Islet precursor cell (in vitro differentiated cells): ENCODE measurements around the gene LCAT.
"Not testable (repeated sequence)": the region's sequence is repeated elsewhere in the genome, so short reads cannot be mapped to it uniquely, and the experiment has no call there.

ENCODE experiments used
- DNase-seq: peaks from one replicate; pipeline ENCODE4 v3.0.0-alpha.2; 2018

Gene LCAT, protein sequence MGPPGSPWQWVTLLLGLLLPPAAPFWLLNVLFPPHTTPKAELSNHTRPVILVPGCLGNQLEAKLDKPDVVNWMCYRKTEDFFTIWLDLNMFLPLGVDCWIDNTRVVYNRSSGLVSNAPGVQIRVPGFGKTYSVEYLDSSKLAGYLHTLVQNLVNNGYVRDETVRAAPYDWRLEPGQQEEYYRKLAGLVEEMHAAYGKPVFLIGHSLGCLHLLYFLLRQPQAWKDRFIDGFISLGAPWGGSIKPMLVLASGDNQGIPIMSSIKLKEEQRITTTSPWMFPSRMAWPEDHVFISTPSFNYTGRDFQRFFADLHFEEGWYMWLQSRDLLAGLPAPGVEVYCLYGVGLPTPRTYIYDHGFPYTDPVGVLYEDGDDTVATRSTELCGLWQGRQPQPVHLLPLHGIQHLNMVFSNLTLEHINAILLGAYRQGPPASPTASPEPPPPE

DNA sequence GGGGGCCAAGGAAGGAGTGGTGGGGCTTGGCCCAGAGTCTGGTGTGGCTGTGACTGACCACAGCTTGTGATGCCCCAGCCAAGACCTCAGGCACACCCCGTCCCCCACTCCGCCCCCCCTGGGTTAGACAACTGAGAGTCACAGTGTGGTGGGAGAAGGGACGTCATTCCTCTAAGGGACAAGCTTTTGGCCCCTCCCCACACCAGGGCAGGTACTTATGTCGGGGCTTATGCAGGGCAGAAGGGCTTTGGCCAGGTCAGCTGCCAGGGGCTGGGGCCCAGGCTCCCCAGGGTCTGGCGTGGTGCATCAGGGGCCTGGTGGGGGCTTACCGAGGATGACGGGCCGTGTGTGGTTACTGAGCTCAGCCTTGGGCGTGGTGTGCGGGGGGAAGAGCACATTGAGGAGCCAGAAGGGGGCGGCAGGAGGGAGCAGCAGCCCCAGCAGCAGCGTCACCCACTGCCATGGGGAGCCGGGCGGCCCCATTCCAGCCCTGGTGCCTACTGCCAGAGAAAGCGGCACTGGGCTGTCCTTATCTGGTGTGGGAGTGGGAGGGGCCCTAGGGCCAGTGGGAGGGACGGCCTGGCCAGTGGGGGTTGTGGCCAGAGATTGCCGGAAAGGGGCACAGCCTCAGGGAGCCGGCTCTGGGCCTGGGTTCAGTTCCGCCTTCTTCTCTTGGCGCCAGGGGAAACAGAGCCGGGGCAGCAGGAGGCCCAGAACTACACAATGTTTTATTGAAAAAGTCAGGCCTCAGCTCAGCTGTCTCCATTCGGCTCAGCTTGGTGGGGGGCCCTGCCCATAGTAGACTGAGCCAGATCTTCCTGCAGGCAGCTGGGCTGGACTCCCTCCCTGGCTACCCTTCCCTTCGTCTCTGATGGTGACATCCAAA, at the start of gene LCAT:
LCAT (minus strand) TSS at position 502 of the 886 bp plus-strand sequence; CDS start at position 483, 19 bp downstream.
- no peak for DNase-seq

DNA sequence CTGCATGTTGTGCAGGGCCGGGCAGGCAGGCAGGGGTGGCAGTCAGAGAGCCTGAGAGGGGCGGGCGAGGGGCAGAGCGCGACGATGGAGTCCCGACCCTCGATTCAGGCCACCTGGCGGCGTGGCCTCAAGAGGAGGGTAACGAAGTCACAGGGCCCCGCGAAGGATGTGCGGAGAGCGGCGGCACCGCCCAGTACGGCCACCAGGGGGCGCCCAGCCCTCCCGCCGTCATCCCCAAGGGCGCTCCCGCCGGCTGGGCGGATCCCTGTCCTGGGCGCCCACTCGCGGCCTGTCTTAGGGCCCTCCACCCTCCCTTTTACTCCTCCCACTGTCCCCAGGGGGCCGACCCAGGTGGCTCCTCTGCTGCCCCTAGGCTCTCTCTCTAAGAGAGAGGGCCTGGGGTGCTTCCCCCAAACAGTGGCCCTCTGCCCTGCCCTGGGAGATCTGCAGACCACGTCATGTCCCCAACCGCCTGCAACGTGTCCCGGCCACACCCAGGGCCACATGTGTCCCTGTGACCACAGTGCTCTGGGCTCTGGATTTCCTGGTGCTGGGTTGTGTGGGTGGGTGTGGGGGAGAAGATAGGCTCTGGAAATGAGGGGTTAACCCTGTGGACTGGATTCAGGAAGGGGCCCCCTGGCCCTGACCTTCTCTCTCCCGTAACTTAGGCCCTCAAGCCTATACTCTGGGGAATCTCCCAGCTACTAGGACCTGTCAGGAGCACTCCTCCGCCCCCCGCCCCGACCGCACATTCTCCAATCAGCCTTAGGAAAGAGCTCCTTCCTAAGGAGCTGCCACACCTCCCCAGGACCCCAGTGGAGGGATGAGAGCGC, 49.5 kb upstream of the LCAT start:
- peak; percentile 88 for DNase-seq

DNA sequence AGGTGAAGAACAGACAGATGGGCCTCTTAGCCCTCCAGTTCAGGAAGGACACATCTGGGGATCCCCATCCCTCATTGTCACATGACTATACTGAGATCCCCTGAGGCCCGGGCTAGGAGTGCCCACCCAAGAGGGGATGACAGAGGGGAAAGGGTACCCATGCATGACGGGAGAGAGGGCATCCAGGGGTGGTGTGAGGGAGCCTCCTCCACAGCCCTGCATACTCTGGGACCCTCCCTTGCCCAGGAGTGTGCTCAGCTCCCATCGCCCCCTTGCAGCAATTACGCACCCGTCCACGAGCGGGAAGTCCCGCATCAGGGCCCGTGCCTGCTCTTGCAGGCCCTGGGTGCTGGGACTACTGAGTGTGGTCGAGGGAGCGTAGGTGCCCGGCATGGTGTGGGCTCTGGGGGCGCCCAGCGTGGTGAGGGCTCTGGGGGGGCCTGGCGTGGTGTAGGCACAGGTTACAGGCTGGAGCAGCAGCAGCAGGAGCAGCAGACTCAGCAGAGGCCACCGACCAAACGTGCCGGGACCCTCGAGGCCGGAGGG, 48.8 kb upstream of the LCAT start:
- DNase-seq: no peak

DNA sequence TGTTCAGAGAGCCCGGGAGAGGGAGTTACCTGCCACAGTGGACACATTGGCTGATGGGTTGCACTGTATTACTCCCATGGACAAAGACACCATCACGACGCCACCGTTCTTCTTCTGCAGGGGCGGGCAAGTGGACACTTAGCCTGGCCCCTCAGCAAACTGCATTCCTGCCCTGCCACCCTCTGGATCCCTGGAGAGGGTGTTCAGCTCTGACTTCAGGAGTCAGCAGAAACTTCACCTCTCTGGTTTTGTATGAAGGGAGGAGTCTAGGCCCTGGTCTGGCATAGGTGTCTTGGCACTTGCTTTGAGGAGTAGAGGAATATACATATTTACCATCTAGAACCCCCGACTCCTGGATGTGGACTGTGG, 46.1 kb upstream of the LCAT start:
- DNase-seq: no peak

DNA sequence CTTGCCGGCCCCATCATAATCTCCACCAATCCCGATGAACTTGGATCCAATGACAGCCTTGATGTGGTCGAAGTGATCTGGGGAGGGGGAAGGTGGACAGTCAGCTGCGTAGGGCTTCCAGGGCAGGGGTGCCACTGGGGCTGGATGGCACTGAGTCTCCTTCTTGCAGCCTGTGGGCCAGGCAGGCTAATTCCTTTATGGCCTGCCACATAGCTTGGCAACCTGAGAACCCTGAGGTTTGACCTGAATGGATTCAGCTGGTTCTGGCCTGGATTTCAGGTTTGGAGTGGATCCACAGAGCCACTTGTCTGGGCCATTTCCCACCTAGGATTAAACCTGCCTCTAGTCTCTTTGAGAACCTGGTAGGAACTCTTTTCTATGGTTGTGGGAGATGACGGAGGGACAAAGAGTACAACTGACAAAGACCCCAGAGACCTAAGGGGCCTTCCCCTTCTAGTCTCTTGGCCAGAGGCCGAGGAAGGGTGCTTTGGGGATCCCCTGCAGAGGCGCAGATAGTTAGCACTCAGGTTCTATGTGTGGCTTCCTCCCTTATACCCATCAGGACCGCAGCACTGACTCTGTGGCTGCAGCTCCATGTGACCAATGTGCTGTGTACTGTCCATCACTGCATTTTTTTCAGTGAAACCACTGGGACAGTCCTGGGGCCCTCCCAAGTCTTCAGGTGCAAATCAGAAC, 45.5 kb upstream of the LCAT start:
- DNase-seq: no peak

DNA sequence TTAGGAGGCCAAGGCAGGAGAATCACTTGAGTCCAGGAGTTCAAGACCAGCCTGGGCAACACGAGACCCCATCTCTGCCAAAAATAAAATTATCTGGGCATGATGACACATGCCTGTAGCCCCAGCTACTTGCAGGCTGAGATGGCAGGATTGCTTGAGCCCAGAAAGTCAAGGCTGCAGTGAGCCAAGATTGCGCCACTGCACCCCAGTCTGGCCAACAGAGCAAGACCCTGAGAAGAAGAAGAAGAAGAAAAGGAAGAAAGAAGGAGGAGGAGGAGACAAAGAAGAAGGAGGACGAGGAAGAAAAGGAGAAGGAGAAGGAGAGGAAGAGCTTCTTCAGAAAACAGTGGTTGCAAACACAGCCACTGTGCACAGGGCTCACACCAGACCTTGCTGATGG, 44.8 kb upstream of the LCAT start:
- DNase-seq: no peak

DNA sequence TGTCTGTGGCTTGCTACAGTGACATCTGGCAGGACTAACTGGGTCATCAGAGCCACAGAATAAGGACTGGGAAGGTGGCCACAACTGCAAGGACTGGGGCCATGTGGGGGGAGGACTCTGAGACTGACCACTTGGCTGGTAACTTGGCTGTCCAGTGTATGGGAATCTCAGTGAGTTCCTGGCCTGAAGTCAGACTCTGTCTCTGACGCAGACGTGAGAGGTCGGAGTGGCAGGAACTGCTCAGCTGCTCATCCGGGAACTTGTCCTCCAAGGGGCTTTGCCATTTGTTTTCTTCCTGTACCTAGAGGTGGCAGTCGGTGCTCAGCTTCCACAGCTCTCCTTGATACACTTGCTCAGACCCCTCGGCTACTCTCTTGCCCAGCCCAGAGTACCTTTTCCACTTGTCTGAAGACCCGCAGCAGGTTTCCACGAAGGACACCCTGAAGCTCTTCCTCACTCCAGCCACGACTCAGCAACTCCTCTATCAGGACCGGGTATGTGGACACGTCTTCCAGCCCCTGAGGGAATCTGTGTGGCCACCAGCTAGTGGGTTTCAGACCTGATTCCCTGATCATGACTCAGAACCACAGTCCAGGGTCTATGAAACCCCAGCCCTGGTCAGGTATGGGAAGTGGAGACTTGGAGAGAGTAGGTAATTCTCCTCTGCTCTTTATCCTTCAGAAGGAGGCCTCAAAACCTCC, 43.7 kb upstream of the LCAT start:
- DNase-seq: peak; percentile 88

DNA sequence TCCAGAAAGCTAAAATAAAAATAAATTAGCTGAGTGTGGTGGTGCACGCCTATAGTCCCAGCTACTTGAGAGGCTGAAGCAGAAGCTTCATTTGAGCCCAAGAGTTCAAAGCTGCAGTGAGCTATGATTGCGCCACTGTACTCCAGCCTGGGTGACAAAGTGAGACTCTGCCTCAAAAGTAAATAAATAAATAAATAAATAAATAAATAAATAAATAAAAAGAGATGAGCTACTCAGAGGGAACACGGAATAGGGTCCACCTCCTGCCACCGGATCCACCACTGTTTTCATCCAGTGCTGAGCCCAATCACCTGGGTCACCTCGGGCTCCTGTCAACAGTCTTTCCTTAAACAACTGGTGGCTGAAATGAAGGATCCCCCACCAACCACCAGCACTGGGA, 43.0 kb upstream of the LCAT start:
- DNase-seq: no peak

DNA sequence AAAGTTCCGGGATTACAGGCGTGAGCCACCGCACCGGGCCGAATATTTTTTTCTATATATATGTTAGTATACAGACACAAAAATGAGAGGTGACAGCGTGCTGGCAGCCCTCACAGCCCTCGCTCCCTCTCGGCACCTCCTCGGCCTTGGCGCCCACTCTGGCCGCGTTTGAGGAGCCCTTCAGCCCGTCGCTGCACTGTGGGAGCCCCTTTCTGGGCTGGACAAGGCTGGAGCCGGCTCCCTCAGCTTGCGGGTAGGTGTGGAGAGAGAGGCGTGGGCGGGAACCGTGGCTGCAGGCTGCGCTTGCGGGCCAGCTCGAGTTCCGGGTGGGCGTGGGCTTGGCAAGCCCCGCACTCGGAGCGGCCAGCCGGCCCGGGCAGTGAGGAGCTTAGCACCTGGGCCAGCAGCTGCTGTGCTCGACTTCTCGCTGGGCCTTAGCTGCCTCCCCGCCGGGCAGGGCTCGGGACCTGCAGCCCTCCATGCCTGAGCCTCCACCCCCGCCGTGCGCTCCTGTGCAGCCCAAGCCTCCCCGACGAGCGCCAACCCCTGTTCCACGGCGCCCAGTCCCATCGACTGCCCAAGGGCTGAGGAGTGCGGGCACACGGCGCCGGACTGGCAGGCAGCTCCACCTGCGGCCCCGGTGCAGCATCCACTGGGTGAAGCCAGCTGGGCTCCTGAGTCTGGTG, 38.2 kb upstream of the LCAT start:
- no peak for DNase-seq

DNA sequence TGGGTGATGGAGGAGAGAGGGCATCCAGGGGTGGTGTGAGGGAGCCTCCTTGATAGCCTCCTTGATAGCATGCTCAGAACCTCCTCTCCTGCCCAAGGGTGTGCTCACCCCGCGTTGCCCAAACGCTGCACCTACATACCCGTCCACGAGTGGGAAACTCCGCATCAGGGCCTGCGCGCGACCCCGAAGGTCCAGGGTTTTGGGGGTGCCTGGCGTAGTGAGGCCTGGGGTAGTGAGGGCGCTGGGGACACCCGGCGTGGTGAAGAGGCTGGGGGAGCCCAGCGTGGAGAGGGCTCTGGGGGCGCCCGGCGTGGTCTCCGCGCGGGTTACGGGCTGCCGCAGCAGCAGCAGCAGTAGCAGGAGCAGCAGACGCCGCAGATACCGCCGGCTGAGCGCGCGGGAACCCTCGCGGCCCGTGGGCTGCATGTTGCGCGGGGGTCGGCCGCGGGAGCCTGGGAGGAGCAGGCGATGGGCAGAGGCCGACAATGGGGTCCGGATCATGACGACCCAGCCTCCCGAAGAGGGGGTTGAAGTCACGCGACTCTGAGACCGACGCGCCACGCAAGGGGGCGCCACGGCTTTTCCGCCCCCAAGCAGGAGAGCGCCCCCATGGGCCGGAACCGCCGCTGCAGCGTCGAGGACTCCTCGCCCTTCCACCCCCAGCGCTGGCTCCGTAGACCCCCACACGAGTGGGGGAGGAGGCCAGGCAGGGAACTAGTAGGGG, 36.2 kb upstream of the LCAT start, which contains the start of gene DPEP3:
DPEP3 (minus strand) TSS at position 545 of the 724 bp plus-strand sequence; CDS start at position 426, 119 bp downstream.
- no peak for DNase-seq

DNA sequence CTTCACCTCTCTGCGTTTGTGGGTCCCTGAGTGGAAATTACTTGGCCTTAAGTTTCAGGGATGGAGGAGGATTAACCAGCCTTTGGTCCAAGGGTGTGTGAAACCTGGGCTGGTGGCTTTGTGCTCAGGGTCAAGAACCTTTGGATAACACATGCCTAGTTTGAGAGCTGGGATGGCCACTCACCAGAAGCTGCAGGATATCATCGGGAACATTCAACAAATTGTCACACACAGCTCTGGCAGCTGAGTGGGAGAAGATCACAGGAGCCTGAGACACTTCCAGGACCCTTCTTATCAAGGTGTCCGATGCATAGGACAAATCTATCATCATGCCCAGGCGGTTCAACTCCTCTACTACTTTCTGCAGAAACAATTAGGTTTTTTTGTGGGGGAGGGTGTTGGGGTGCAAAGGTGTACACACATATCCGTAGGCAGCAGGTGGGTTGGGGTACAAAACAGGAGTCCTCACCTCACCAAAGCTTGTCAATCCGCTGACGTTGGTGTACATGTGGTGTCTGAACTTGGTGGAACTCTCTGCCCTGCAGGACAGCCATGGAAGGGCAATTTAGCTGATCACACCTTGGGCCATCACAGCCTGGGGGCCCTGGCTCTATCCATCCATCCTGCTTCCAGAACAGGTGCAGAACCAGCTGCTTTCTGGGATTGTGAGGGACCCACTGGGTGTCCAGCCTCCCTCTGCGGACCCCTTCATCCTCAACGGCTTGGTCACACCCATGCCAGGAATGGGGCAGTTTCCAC, 33.7 kb upstream of the LCAT start:
- DNase-seq: no peak

DNA sequence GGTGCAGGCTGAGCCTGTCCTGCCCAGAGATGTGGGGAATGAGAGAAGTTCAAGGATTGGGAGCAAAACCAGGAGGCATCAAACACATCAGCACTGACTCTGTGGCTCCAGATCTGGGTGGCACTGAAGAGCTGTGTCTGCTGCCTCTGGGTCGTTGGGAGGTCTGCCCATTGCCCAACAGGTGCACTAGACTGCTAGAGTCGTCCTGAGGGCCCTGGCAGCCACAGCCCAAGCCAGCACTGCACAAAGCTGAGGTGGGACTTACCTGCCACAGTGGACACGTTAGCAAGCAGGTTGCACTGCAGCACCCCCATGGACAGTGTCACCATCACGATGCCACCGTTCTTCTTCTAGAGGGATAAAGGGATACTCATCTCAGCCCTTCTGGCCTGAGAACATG, 33.1 kb upstream of the LCAT start:
- no peak for DNase-seq

DNA sequence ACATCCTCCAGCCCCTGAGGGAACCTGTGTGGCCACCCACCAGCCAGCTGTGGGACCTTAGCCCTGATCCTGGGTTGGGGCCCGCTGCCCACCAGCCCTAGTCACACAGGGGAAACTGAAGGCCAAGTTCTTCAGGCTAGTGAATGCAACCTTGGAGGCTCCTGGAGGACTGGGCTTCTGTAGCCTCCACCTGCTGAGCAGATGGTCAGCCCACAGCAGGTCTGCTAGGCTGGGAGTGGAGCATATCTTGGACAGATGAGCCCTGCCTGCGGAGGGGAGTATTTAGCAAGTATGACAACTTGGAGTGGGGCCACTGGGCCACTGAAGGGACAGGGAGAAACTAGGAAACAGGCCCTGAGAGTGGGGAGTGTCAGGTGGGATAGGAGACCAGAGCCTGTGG, 32.3 kb upstream of the LCAT start:
- no peak for DNase-seq

DNA sequence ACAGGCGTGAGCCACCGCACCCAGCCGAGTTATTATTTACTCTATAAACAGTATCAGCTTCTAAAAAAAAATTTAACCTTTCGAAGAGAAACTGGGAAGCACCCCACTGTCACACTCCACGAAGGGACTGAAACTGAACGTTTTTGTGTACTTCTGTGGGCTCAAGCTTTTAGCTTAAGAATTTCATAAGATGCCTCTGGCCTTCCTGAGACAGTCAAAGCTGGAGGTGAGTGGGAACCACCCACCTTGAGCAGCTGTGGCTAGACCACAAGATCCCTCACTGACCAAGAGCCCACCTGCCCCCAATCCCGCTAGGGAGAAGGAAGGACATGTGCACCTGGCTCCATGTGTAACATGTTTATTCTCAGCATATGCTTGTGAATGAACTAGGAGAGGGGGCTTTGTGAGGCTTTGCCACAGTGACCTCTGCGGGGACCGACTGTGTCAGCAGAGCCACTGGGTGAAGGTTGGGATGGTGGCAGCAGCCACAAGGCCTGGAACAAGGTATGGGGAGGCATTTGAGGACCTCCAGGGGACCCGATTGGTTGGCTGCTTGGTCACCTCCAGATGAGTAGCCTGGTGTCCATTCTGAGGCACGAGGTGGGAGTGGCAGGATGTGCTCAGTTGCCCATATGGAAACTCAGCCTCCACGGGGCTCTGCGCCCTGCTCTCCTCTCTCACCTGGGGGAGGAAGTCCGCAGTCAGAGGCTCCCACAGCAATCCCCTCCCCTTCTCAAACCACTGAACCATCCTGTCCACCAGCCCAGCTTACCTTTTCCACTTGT, 31.6 kb upstream of the LCAT start:
- DNase-seq: no peak

DNA sequence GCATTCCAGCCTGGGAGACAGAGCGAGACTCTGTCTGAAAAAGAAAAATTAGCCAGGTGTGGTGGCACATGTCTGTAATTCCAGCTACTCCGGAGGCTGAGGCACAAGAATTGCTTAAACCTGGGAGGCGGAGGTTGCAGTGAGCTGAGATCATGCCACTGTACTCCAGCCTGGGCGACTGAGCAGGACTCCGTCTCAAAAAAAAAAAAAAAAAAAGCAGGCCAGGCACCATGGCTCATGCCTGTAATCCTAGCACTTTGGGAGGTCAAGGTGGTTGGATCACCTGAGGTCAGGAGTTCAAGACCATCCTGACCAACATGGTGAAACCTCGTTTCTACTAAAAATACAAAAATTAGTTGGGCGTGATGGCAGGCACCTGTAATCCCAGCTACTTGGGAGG, 28.4 kb upstream of the LCAT start:
- not testable (repeated sequence) for DNase-seq

DNA sequence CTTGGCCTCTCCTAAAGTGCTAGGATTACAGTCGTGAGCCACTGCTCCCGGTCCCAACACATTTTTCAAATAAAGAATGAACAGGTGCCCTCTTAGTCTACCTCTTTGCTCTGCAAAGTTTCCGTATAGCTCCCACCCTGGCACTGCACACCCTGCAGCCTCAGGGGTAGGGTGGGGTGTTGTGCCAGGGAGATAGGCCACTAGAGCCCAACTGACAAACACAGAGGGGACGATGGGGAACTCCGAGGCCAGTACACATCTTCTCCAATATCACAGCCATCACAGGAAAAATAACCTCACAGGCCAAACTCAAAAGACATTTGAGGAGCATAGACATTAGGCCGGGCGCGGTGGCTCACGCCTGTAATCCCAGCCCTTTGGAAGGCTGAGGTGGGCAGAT, 27.2 kb upstream of the LCAT start:
- no peak for DNase-seq

DNA sequence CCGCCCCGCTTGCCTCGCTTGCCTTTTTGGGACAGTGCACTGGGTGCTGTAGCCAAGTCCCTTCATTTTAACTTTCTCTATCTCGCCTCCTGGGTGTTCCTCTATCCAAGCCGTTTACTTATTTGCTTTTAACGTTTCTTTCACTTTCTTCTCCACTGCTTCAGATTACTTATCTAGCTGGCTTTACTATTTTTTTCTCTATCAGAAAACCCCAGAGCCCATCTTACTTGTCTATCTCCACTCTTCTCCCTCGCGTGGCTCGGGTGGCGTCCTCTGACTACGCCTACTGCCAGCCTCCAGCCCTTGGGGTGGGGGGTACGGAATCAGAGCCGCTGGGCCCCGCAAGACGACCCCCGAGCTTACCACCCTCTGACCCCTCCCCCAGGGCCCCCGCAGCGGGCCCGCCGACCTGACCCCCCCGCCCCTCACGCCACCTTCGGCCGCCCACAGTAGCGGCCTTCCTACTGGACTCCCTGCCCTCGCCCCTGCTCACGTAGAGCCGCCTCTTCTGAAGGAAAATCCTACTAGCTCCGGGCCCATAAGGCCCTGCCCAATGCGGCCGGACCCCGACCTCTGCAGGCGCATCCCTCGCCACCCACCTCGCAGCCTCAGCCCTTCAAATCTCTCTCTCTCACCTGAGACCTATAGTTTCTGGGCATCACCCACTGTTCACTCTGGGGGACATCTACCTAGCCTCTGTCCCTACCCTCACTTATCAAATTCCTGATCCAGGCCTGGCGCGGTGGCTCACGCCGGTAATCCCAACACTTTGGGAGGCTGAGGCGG, 25.5 kb upstream of the LCAT start:
- DNase-seq: peak; percentile 84
